Hepatic stellate cell (primary cell): Measurements from ENCODE around the gene SLFNL1.

Experiments used
- DNase-seq: peaks from one replicate; pipeline ENCODE4 v3.0.0; 2011; ENCODE audit warnings: low spot score

Gene SLFNL1

GRCh38 chr1:41021526-41022308 is at the start of gene SLFNL1:
TSS of gene SLFNL1 (minus strand) at chr1:41021725. CDS start at chr1:41020660, 1,065 bp downstream.
- peak; percentile 65 for DNase-seq

DNA sequence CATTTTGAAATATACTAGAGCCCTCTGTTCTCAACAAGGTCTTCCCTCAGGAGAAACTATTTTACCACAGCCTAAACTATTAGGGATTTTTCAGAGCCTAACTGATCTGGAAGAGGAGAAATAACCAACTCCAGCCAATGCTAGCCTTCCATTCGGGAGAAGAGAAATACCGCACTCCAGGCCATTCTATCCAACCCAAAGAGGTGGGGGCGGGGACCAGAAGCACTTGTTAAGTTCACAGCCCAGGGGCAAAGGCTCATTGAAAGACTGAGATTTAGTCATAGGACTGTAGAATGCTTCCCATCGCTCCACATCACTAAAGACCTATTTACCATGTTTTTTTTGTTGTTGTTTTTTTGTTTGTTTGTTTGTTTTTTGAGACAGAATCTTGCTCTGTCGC is 35.4 kb upstream of the SLFNL1 start:
- DNase-seq, result no peak

- DNase-seq, result no peak
Observed at GRCh38 chr1:41053316-41053715, 31.8 kb upstream of the SLFNL1 start.

GRCh38 chr1:41051022-41051421 is 29.5 kb upstream of the SLFNL1 start:
- DNase-seq, result no peak

DNA sequence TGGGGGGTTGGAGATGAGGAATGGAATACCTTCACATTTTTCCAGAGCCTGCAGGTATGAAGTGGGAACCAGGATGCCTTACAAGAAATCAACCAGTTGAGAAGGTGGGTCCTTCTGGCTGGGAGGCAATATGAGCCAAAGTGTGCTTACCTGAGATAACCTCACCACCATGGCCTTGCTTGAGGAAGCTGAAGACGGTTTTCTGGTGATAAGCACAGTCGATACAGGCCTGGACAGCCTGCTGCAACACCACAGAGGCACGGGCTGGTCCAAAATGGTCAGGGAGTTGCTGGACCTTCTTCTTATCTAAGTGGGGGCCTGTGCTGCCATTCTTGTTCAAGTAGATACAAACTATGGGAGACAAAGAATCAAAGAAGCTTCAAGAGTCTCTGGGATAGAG is 27.0 kb upstream of the SLFNL1 start:
- DNase-seq, result no peak

GRCh38 chr1:41046347-41046775 is 24.8 kb upstream of the SLFNL1 start:
- DNase-seq, result no peak

DNA sequence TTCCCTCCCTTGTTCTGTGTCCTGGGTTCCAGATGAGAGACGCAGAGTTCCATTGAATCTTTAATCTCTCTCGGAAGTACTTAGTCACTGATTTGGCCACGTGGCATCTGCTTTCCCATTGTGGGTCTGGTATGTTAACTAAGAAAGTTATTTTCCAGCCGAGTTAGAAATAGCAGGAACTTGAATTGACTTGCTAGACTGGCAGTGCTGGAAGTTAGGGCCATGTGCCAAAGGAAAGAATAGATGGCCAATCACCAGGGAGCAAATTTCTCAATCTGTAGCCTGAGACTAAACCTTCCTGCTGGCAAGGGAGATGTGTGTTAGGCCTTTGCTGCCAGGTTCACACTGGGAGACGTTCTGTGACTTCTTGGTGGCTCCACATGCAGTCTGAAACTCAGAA is 24.2 kb upstream of the SLFNL1 start:
- no peak for DNase-seq

GRCh38 chr1:41044187-41044586 is 22.7 kb upstream of the SLFNL1 start:
- DNase-seq, result no peak

GRCh38 chr1:41041614-41042270 is 20.2 kb upstream of the SLFNL1 start:
- DNase-seq, result no peak

GRCh38 chr1:41038110-41038509 is 16.6 kb upstream of the SLFNL1 start:
- DNase-seq, result no peak

DNA sequence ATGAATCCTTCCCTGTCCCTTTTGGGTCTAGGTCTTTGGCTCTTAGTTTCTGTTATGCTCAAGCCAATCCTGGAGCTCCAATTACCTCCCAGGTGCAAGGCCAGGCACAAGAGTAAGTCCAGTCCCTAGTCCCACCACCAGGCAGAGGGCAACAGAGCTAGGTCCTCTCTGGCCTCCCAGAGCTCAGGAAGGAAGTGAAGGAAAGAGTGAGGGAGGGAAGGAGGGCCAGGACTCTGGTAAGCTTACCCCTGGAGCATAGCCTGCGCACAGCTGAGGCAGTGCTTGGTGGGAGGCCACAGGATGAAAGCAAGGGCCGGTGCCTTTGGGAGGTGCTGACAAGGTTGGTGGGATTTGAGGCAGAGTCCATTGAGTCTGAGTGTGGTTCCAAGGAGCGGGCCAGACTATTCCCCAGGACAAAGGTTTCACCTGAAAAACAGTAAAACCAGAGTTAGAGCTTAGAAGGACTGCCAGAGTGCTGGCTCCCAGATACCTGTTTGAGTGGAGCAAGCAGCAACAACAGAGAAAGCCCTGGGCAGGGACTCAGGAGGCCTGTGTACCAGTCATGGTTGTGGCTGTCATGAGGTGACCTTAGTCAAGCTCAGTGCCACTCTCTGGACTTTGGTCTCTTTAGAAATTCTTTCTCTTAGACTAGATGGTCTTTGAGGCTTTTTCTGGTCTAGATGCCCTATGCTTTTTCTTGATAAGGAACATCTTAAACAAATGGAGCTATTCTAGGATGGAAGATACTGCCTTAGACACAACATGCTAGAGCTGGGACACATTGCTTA is 15.8 kb upstream of the SLFNL1 start:
- DNase-seq, result no peak

- no peak for DNase-seq
Observed at GRCh38 chr1:41033272-41033671, 11.7 kb upstream of the SLFNL1 start.

DNA sequence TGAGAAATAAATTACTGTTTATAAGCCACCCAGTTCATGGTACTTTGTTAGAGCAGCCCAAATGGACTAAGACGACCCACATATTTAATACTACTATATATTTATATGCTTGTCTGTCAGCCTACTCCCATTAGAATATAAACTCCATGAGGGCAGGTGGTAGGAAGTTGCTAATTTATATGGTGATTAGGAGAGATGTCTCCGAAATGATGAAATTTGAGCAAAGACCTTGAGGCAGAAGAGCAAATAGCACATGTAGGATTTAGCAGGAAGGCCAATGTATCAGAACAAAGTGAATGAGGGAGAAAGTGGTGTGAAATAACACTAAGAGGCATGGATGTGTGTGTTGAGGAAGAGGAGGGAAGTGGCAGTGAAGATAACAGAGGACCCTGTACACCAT is 10.6 kb upstream of the SLFNL1 start:
- no peak for DNase-seq

- no peak for DNase-seq
Observed at GRCh38 chr1:41030872-41031616, 9.5 kb upstream of the SLFNL1 start.

DNA sequence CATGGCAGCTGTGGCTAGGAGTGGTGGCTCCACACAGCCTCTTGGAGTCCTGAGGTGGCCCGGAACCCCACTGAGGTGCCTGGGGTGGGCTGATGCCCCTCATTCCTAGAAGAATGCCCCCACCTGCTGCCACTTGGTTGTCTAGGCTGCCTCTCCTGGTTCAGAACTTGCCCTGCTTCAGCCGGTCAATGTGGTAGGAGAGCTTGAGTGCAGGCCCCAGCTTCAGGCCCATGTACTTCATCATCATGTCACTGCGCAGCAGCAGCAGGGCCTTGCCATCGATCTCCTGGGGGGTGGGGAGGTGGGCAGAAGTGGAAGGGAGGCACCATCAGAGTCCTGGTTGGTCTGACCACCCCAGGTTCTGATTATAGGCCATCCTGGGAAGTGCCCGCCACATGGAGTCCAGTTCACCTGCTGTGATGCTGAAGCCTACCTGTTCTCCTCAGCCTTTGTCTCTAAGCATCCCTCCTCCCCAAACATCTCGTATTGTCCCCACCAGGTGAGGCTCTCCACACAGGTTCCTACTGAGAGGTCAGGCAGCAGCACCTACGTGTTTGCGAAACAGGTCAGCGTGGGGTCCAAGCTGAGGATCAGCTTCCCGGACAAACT is 6.6 kb upstream of the SLFNL1 start:
- no peak for DNase-seq

DNA sequence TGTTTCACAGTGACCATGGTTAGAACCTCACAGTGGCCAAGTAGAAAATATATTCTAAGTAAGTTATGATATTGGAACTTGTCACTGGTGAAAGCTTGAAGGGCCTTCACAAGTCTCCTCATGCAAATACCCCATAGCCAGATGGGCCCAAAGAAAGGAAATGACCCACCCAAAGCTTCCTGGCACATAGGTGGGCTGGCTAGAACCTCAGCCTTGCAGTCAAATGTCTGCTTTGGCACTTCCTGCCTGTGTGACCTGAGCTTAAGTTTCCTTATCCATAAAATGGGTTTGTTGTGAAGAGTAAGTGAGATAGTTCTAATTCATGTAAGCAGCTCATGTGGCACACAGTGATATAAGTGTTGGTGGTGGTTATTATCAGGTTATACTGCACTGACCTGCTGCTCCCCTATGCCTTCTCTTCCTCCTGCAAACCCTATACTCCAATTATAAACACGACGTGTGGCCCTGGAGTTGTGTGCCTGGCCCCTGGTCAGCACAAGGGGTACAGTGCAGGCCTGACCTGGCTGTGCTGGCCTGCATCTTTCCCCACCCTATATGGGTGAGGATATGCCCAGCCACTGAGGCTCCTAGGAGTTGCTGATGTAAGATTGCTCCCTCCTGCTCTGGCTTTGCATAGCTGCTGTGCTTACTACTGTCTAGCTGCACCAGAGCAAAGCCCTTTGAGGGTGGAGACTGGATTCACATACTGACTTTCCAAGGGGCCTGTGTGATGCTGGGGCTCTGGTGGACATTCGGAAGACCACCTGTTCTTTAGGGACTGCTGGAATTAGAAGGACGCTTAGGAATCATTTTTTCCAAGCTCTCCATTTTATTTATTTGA is 4.7 kb upstream of the SLFNL1 start:
- no peak for DNase-seq

GRCh38 chr1:41024953-41025352 is 3.4 kb upstream of the SLFNL1 start:
- DNase-seq, result no peak

GRCh38 chr1:41023279-41023990 is 1.9 kb upstream of the SLFNL1 start:
- peak; percentile 68 for DNase-seq

DNA sequence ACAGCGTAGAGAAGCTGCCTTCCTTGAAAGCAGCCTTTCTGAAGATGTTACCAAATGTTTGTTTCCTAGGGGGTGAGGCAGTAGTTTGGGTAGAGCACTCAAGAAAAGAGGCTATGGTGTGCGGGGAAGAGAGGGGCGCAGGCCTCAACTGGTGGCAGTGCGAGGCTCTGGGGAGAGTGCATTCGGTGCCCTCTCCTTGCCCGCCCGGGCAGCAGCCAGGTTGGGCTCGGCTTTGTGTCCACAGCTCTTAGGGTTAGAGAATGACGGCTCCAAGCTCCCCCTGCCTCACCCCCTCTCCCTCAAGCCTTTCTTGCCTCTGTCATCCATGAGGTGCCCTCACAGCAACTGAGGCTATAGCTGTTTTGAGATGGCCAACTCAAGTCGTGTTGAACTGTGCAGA is 899 bp upstream of the SLFNL1 start:
- no peak for DNase-seq

- DNase-seq, result no peak
Observed at GRCh38 chr1:41020654-41021053, 871 bp downstream of the SLFNL1 start.
